CD14-positive monocyte (primary cell): Measurements from ENCODE around the gene SUPT4H1. TPM values are rescaled to one million over a fixed set of nuclear protein-coding genes. Genes with fewer than 3 reads are reported as not detected.

Experiments
- DNase-seq, 3 donors: peaks; one replicate each; pipeline ENCODE4 v3.0.0-alpha.2; 2011 to 2022
- H2AFZ ChIP-seq: 2 replicates; pipeline ENCODE4 v1.6.0; 2012; ENCODE audit warnings: mild to moderate bottlenecking, low read depth, low read length, inconsistent platforms; ENCODE audit not compliant: insufficient read depth, poor library complexity, severe bottlenecking
- H3K27ac ChIP-seq, 2 donors: 1 replicate in 1 of 2; 2 replicates in 1 of 2; pipeline ENCODE4 v1.5.1; 2012 to 2013; ENCODE audit warnings: low read length in 2 of 2, control low read depth in 1 of 2, inconsistent platforms in 1 of 2, low read depth in 1 of 2, mild to moderate bottlenecking in 1 of 2
- H3K27me3 ChIP-seq, 2 donors: one replicate each; pipeline versions ENCODE4 v1.6.0 to v1.6.1; 2011 to 2013; ENCODE audit warnings: low read length in 2 of 2; ENCODE audit not compliant: control insufficient read depth in 2 of 2, insufficient read depth in 2 of 2
- H3K36me3 ChIP-seq, 2 donors: replicated peaks in 1 of 2; 1 replicate in 1 of 2; 2 replicates in 1 of 2; pipeline versions ENCODE4 v1.5.1 to v1.6.1; 2012 to 2013; ENCODE audit warnings: low read length in 2 of 2, control low read depth in 1 of 2, inconsistent platforms in 1 of 2, mild to moderate bottlenecking in 1 of 2; ENCODE audit not compliant: insufficient read depth in 2 of 2, control insufficient read depth in 1 of 2
- H3K4me1 ChIP-seq, 2 donors: 1 replicate in 1 of 2; 2 replicates in 1 of 2; pipeline versions ENCODE4 v1.5.1 to v1.6.1; 2012 to 2013; ENCODE audit warnings: low read length in 2 of 2, control low read depth in 1 of 2, inconsistent platforms in 1 of 2, mild to moderate bottlenecking in 1 of 2, moderate library complexity in 1 of 2; ENCODE audit not compliant: insufficient read depth in 2 of 2, control insufficient read depth in 1 of 2
- H3K4me2 ChIP-seq: replicated peaks from 2 replicates; pipeline ENCODE3; 2012; ENCODE audit warnings: low read length, moderate library complexity, mild to moderate bottlenecking; ENCODE audit not compliant: poor library complexity, severe bottlenecking; ENCODE audit errors: extremely low read depth
- H3K4me3 ChIP-seq, 3 experiments: fragments of 200-600 bp in 1 of 3; sonication (generic) in 1 of 3; replicated peaks in 1 of 3; 1 replicate in 2 of 3; 2 replicates in 1 of 3; pipeline ENCODE4 v1.5.1; 2011 to 2013; ENCODE audit warnings: low read length in 3 of 3, mild to moderate bottlenecking in 3 of 3, control low read depth in 2 of 3, low read depth in 2 of 3, inconsistent platforms in 1 of 3, moderate library complexity in 1 of 3
- H3K79me2 ChIP-seq: 2 replicates; pipeline ENCODE4 v1.6.0; 2012; ENCODE audit warnings: mild to moderate bottlenecking, control low read depth, inconsistent platforms, low read length, moderate library complexity; ENCODE audit not compliant: insufficient read depth
- H3K9ac ChIP-seq: 2 replicates; pipeline ENCODE4 v1.6.0; 2017; ENCODE audit warnings: low read length, mild to moderate bottlenecking; ENCODE audit not compliant: insufficient read depth, poor library complexity, severe bottlenecking
- H3K9me3 ChIP-seq, 2 donors: replicated peaks in 1 of 2; 1 replicate in 1 of 2; 2 replicates in 1 of 2; pipeline versions ENCODE4 v1.5.1 to v1.6.1; 2012 to 2013; ENCODE audit warnings: low read length in 2 of 2, control low read depth in 1 of 2; ENCODE audit not compliant: control insufficient read depth in 1 of 2, insufficient read depth in 1 of 2
- H4K20me1 ChIP-seq: 2 replicates; pipeline ENCODE4 v1.6.0; 2012; ENCODE audit warnings: mild to moderate bottlenecking, low read length, control low read depth, moderate library complexity; ENCODE audit not compliant: insufficient read depth
- H3K27ac Mint-ChIP-seq, 7 donors: one replicate each; pipeline ENCODE4 v1.8.0; 2020; ENCODE audit warnings: mild to moderate bottlenecking in 7 of 7, mixed read lengths in 7 of 7, moderate library complexity in 6 of 7, inconsistent platforms in 2 of 7
- H3K27me3 Mint-ChIP-seq, 3 donors: one replicate each; pipeline ENCODE4 v1.8.0; 2021 to 2022; ENCODE audit warnings: low read depth in 3 of 3, mild to moderate bottlenecking in 3 of 3, mixed read lengths in 3 of 3, moderate library complexity in 3 of 3, inconsistent platforms in 1 of 3
- H3K36me3 Mint-ChIP-seq, 2 donors: one replicate each; pipeline ENCODE4 v1.8.0; 2020; ENCODE audit warnings: mixed read lengths in 2 of 2, inconsistent platforms in 1 of 2, mild to moderate bottlenecking in 1 of 2
- H3K4me1 Mint-ChIP-seq: one replicate; pipeline ENCODE4 v1.8.0; 2020; ENCODE audit warnings: mild to moderate bottlenecking, mixed read lengths
- H3K4me3 Mint-ChIP-seq, 2 donors: one replicate each; pipeline ENCODE4 v1.8.0; 2020; ENCODE audit warnings: mild to moderate bottlenecking in 2 of 2, mixed read lengths in 2 of 2, moderate library complexity in 1 of 2
- H3K9me3 Mint-ChIP-seq, 7 donors: one replicate each; pipeline ENCODE4 v1.8.0; 2020 to 2022; ENCODE audit warnings: mixed read lengths in 7 of 7, mild to moderate bottlenecking in 6 of 7, moderate library complexity in 6 of 7, inconsistent platforms in 2 of 7
- CTCF ChIP-seq: fragments of 200-600 bp; IDR thresholded peaks from one replicate; pipeline ENCODE4 v1.8.0; 2022; ENCODE audit warnings: antibody characterized with exemption, mild to moderate bottlenecking
- WGBS: methylation state at CpG from one replicate; pipeline ENCODE4 v1.1.5; 2013; ENCODE audit warnings: missing lambda C conversion rate; ENCODE audit not compliant: insufficient coverage; 5-methylcytosine and 5-hydroxymethylcytosine counted together
- intact Hi-C, 2 donors: fragments of 100-400 bp; cut with micrococcal nuclease; formaldehyde crosslinking; loops; one replicate each; pipeline versions ENCODE4 v1.15.0 to v1.15.1; 2023
- polyA plus RNA-seq, 3 donors: library from polyadenylated mRNA; depleted of rRNA in 1 of 3; unstranded in 2 of 3; stranded (reverse) in 1 of 3; fragments of 300-500 nt in 2 of 3; fragments of >200 nt in 1 of 3; fragmentation: Illumina TruSeq in 2 of 3; gene quantifications; 1 replicate in 2 of 3; 2 replicates in 1 of 3; pipeline ENCODE4 v1.2.3, GENCODE V29; 2012 to 2021

The SUPT4H1 gene
- polyA plus RNA-seq, 3 donors = 144 to 251 (median 241) TPM

DNA sequence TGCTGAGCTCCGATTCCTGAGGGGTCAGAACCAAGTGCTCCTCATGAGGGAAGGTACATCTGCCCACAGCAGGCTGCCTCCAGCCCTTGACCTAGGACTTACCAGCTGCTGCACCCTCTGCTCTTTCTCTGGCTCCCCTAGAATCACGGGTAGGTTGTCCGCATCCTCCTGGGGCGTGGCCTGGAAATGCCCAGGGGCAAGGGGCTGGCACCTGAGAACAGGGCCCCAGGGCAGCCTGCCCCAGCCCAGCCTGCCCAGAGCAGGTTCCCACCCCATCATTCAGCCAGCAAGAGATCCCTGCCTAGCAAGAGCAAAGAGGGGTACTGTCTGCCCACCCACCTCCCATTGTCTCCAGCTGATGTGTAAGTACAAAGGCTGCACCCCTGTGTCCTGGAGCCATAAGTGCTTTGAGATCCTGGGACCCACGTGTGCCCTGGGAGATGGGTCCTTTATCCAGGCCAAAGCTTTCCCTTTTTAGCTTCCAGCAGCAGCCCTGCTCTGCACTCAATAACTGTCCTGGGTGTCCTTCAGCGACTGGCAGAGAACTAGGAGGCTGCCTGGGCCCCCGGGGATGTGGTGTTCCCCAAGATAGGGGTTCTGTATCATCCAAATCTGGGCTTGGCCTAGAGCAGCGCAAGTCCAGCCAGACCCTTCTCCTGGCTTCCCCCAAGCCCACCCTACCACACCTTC is 28.5 kb downstream of the SUPT4H1 start:
- Mint-ChIP-seq H3K9me3 (peaks cover 0 to 5% (median 2%) of the 10 kb centered on the region in 7 donors), H3K36me3 (peaks cover 18 to 26% of the 10 kb centered on the region in 2 donors), H3K27me3 (peaks cover 46 to 59% (median 52%) of the 10 kb centered on the region in 3 donors), H3K4me3 (peak overlapping the region in 1 of 2 donors; percentile 77), H3K4me1 (peaks cover 43% of the 10 kb centered on the region), H3K27ac (peak overlapping the region in 1 of 7 donors; percentile 8)
- intact Hi-C loops = no loop called here
- Histone ChIP-seq H2AFZ (no peak overlapping the region), H3K79me2 (peaks cover 20% of the 10 kb centered on the region), H3K4me1 (peaks cover 44 to 46% of the 10 kb centered on the region in 2 donors), H3K9me3 (peaks cover 0 to 6% of the 10 kb centered on the region in 2 donors), H3K4me3 (no peak overlapping the region), H3K27me3 (peaks cover 11 to 38% of the 10 kb centered on the region in 2 donors), H3K9ac (peak overlapping the region; percentile 38), H3K36me3 (no peaks in the 10 kb centered on the region), H3K27ac (no peak overlapping the region), H4K20me1 (peaks cover 35% of the 10 kb centered on the region), H3K4me2 (peak overlapping the region; percentile 71)
- DNase-seq = no peak
- no peak for TF ChIP-seq CTCF
- 71% methylated on average over 6 of the region's 8 CpGs for WGBS

GRCh38 chr17:58322581-58323185 is 29.3 kb downstream of the SUPT4H1 start:
- H3K4me1 ChIP-seq = peaks cover 36 to 38% of the 10 kb centered on the region in 2 donors
- peak overlapping the region in 1 of 2 donors; percentile 64 for H3K4me3 Mint-ChIP-seq
- no peaks in the 10 kb centered on the region for H3K36me3 ChIP-seq
- H3K9ac ChIP-seq = no peak overlapping the region
- no peak for DNase-seq
- no peak overlapping the region for H3K27ac ChIP-seq
- TF ChIP-seq CTCF = no peak
- no peak overlapping the region for H2AFZ ChIP-seq
- H3K27ac Mint-ChIP-seq = no peak overlapping the region
- H3K4me2 ChIP-seq = no peak overlapping the region
- peaks cover 11 to 38% of the 10 kb centered on the region in 2 donors for H3K27me3 ChIP-seq
- H3K4me3 ChIP-seq = no peak overlapping the region
- peaks cover 36% of the 10 kb centered on the region for H3K4me1 Mint-ChIP-seq
- 93% methylated on average over 3 of the region's 9 CpGs for WGBS
- H3K27me3 Mint-ChIP-seq = peaks cover 46 to 63% (median 51%) of the 10 kb centered on the region in 3 donors
- H3K79me2 ChIP-seq = peaks cover 14% of the 10 kb centered on the region
- intact Hi-C loops = no loop called here
- H3K9me3 Mint-ChIP-seq = peaks cover 0 to 5% (median 2%) of the 10 kb centered on the region in 7 donors
- H3K36me3 Mint-ChIP-seq = peaks cover 18 to 26% of the 10 kb centered on the region in 2 donors
- H4K20me1 ChIP-seq = peaks cover 26% of the 10 kb centered on the region
- peaks cover 0 to 6% of the 10 kb centered on the region in 2 donors for H3K9me3 ChIP-seq
